Measurements from ENCODE around the gene HES3.
"Not testable (repeated sequence)": the region's sequence is repeated elsewhere in the genome, so short reads cannot be mapped to it uniquely, and the experiment has no call there.

HES3 gene

GRCh38 chr1:6212193-6212959 lies 31.6 kb upstream of the HES3 start:
- Histone ChIP-seq H3K27me3 (peaks cover 72% of the 10 kb centered on the region), H3K36me3 (no peaks in the 10 kb centered on the region)

DNA sequence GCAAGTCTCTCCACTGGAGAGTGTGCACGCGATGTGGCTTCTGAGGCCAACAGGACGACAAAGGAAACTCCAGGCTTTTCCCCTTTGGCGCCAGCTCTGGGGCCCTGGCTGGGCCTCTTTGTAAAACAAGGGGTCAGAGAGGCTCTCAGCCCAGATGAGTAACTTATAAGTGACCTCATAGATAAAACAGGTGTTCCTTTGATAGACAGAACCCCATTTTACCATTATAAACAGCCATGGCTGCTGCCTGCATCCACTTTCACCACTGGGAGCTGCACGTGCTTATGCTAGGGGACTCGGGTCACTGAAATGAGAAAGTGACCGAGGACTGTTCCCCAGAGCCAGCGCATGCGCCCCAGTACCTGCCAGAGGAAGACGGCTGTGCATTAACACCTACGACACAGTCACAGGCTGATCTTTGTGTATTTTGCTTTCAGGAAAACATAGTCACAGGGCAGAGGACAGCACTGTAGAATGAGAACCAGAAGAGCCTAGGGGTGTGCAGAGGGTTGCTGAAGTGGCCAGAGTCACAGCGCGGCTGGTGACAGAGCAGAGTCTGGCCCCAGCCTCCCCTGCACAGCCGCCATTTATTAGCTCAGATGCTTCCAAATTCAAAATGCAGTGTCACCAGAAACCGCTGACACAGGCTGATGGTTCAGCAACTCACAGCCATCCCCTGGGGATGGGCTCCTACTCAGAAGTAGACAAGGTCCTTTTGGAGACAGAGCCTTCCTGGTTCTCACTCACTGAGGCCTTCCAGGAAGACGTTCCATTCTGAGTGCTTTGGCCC lies 25.4 kb upstream of the HES3 start:
- Histone ChIP-seq H3K36me3 (peaks cover 19% of the 10 kb centered on the region), H3K9me3 (no peaks in the 10 kb centered on the region), H3K4me1 (ENCODE audit: control insufficient read depth in 1 of 2, insufficient read depth in 1 of 2, low read depth in 1 of 2, low read length in 1 of 2) (no peaks in the 10 kb centered on the region), H3K27me3 (peaks cover 12% of the 10 kb centered on the region), H3K4me3 (ENCODE audit: low read depth in 1 of 2, low read length in 1 of 2) (no peak overlapping the region), H3K27ac (no peak overlapping the region)
- TF ChIP-seq CTCF (IDR thresholded peaks at IDR 0.05): no peak

More at GRCh38 chr1:6212193-6212959, 31.6 kb upstream of the HES3 start:
- Histone ChIP-seq H3K27ac (no peak overlapping the region), H3K4me1 (ENCODE audit: control insufficient read depth in 1 of 2, insufficient read depth in 1 of 2, low read depth in 1 of 2, low read length in 1 of 2) (peaks cover 10 to 13% of the 10 kb centered on the region in 2 experiments), H3K4me3 (ENCODE audit: low read depth in 1 of 2, low read length in 1 of 2) (no peak overlapping the region), H3K9me3 (no peaks in the 10 kb centered on the region)
- no peak for TF ChIP-seq CTCF (IDR thresholded peaks at IDR 0.05)

GRCh38 chr1:6219641-6220040 lies 24.3 kb upstream of the HES3 start:
- H3K27ac ChIP-seq; H3K9me3 ChIP-seq; H3K4me3 ChIP-seq (ENCODE audit: low read depth in 1 of 2, low read length in 1 of 2); H3K4me1 ChIP-seq (ENCODE audit: control insufficient read depth in 1 of 2, insufficient read depth in 1 of 2, low read depth in 1 of 2, low read length in 1 of 2); H3K27me3 ChIP-seq: not testable (repeated sequence)
- H3K36me3 ChIP-seq: peaks cover 29% of the 10 kb centered on the region

DNA sequence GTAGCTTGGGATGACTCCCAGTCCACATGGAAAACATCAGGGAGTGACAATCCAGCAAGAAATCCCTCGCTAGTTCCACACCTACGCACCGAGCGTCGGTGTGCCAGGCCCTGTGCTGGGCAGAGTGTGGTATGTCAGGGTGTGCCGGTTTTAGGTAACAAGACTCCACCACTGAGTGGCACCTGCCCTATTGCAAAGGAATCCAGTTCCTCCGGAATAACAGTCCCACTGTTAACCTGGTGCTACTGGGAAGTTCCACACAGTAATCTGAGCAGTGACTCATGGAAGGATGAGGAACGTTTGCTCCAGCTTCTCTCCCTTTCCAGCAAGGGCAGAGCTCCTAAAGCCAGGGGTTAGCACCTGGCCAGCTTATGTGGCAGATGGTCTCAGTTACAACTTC lies 23.7 kb upstream of the HES3 start:
- Histone ChIP-seq H3K9me3 (no peaks in the 10 kb centered on the region), H3K27ac (no peak overlapping the region), H3K4me3 (ENCODE audit: low read depth in 1 of 2, low read length in 1 of 2) (no peak overlapping the region), H3K36me3 (peaks cover 35% of the 10 kb centered on the region), H3K27me3 (peaks cover 5% of the 10 kb centered on the region), H3K4me1 (ENCODE audit: control insufficient read depth in 1 of 2, insufficient read depth in 1 of 2, low read depth in 1 of 2, low read length in 1 of 2) (no peaks in the 10 kb centered on the region)
- TF ChIP-seq CTCF (IDR thresholded peaks at IDR 0.05): no peak

- Histone ChIP-seq H3K9me3 (no peaks in the 10 kb centered on the region), H3K27ac (no peak overlapping the region), H3K36me3 (peaks cover 46% of the 10 kb centered on the region), H3K27me3 (peaks cover 5% of the 10 kb centered on the region), H3K4me1 (ENCODE audit: control insufficient read depth in 1 of 2, insufficient read depth in 1 of 2, low read depth in 1 of 2, low read length in 1 of 2) (no peaks in the 10 kb centered on the region), H3K4me3 (ENCODE audit: low read depth in 1 of 2, low read length in 1 of 2) (no peak overlapping the region)
- no peak for TF ChIP-seq CTCF (IDR thresholded peaks at IDR 0.05)
Observed at GRCh38 chr1:6221210-6221784, 22.7 kb upstream of the HES3 start.

DNA sequence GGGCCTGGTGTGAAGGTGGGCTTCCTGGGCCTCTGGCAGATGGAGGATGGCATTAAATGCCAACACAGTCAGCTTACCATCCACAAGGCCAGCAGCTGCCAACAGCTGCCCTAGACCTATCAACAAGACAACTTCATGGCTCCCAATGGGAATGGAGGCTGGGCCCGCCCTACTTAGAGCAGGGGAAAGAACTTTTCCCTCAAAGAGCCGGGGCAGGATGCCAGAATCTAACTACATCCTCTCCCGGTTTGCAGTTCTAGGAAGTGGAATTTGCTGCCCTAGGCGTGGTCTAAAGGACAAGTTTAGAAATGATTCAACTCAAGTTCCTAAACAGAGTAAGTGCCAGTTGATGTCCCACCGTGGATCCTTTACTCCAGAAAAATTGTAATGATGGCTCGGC lies 21.3 kb upstream of the HES3 start:
- Histone ChIP-seq H3K27me3 (no peaks in the 10 kb centered on the region), H3K4me1 (ENCODE audit: control insufficient read depth in 1 of 2, insufficient read depth in 1 of 2, low read depth in 1 of 2, low read length in 1 of 2) (no peaks in the 10 kb centered on the region), H3K27ac (no peak overlapping the region), H3K4me3 (ENCODE audit: low read depth in 1 of 2, low read length in 1 of 2) (no peak overlapping the region), H3K9me3 (no peaks in the 10 kb centered on the region), H3K36me3 (peaks cover 48% of the 10 kb centered on the region)
- TF ChIP-seq CTCF (IDR thresholded peaks at IDR 0.05): no peak
